Retinal pigment epithelial cell (primary cell): Measurements from ENCODE around the gene TRIM15.
A peak's percentile ranks its signal among the peaks of the same experiment; 100 is the strongest.

Experiments
- DNase-seq: peaks from one replicate; pipeline ENCODE4 v3.0.0-alpha.2; 2010; ENCODE audit warnings: low read depth
- H3K4me3 ChIP-seq: 2 replicates; pipeline ENCODE4 v1.5.1; 2011; ENCODE audit warnings: mild to moderate bottlenecking, low read length, control low read depth, moderate library complexity
- CTCF ChIP-seq: conservative IDR thresholded peaks from 2 replicates; pipeline ENCODE4 v1.5.1; 2011; ENCODE audit warnings: low read depth, low read length, control low read depth, inconsistent platforms

Gene TRIM15

GRCh38 chr6:30206799-30207618 lies 43.7 kb downstream of the TRIM15 start:
- TF ChIP-seq CTCF, result no peak
- H3K4me3 ChIP-seq, result no peak overlapping the region
- no peak for DNase-seq

GRCh38 chr6:30207619-30208295 lies 44.4 kb downstream of the TRIM15 start:
- no peak for DNase-seq
- no peak overlapping the region for H3K4me3 ChIP-seq
- TF ChIP-seq CTCF, result no peak

DNA sequence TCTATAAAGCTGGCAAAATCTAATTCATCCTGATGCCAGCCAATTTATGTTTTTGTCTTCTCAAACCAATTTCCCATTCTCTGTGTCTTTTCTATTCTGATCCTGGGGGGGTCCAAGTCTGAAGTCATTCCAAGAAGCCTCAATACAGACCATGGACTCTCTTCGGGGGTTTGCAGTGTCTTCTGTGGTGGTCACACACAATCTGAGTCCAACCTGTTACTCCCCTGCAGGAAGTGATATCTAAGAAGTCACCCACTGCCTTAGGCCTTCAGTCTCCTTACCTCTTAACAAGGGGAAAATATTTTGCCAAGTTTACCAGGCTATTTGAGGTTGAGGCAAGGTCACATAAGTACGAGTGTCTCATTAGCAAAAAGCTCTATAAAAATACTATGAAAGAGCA lies 48.0 kb downstream of the TRIM15 start:
- TF ChIP-seq CTCF, result no peak
- no peak for DNase-seq
- no peak overlapping the region for H3K4me3 ChIP-seq

DNA sequence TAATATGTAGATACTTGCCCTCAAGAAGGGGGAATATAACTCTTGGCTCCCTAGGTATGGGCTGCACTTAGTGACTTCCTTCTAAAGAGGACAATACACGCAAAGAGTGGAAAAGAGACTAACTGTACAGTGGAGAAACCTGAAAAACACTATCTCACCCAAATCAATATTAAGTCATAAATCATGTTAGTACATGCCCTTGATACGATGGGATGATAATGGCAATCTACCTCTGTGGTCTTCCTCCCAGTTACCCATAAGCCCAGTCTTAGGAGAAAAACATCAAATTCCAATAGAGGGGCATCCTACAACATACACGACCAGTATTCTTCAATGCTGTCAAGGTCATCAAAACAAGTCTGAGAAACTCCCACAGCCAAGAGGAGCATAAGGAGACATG lies 48.6 kb downstream of the TRIM15 start:
- DNase-seq, result no peak
- peak overlapping the region; percentile 98 for H3K4me3 ChIP-seq
- no peak for TF ChIP-seq CTCF

- H3K4me3 ChIP-seq, result peak within 1 kb of the TSS; percentile 98
- TF ChIP-seq CTCF, result no peak
- peak; percentile 86 for DNase-seq
Measured at GRCh38 chr6:30212865-30213666, 49.7 kb downstream of the TRIM15 start, which contains the start of gene TRIM26. Gene TRIM26, minus strand, starts transcription at chr6:30213406. Its CDS starts 14,303 bp downstream, at chr6:30199103.

DNA sequence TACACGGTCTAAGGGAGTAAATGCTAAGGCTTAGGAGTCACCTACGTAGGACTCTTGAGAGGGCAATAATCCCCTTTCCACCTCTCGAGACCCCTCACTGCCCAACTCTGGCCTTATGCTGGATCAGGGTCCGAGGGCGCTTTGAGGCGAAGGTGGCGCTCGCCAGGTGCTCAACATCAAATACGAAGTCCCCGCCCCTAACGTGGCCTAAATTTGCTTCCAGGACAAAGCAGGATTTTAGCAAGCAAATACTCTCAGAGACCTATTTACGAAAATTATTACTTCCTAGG lies 50.3 kb downstream of the TRIM15 start:
- peak overlapping the region; percentile 98 for H3K4me3 ChIP-seq
- no peak for DNase-seq
- TF ChIP-seq CTCF, result no peak
